NCI-H226 (cell line): Measurements from ENCODE around the gene SMIM38.
"Not testable (repeated sequence)": the region's sequence is repeated elsewhere in the genome, so short reads cannot be mapped to it uniquely, and the experiment has no call there.

ENCODE experiments used
- DNase-seq: peaks from one replicate; pipeline ENCODE4 v3.0.0-alpha.2; 2015

Gene SMIM38

DNA sequence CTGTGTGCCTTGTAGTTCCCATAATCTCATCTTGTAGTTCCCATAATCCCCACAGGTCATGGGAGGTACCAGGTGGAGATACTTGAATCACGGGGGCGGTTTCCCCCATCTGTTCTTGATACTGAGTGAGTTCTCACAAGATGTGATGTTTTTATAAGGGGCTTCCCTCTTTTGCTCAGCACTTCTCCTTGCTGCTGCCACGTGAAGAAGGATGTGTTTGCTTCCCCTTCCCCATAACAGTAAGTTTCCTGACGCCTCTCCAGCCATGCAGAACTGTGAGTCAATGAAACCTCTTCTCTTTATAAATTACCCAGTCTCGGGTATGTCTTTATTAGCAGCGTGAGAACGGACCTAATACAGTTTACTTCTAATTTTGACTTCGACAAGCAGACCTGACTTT, 14.0 kb upstream of the SMIM38 start:
- DNase-seq, result no peak

DNA sequence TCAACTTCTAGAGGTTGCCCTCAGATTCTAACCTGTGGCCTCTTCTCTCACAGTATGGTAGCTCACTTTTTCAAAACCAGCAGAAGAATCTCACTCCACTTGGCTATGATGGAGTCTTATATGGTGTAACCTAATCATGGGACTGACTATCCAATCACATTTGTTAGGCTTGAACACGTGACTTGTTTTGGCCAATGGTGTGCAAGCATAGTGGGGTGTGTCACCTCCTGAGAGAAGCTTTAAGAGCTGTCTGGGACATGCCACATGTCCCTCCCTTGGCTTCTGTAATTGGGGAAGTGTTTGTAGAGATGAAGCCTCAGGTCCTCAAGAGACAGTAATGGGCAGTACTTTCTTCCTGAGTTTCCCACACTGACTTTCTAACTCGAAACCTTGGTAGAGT, 12.8 kb upstream of the SMIM38 start:
- DNase-seq, result no peak

DNA sequence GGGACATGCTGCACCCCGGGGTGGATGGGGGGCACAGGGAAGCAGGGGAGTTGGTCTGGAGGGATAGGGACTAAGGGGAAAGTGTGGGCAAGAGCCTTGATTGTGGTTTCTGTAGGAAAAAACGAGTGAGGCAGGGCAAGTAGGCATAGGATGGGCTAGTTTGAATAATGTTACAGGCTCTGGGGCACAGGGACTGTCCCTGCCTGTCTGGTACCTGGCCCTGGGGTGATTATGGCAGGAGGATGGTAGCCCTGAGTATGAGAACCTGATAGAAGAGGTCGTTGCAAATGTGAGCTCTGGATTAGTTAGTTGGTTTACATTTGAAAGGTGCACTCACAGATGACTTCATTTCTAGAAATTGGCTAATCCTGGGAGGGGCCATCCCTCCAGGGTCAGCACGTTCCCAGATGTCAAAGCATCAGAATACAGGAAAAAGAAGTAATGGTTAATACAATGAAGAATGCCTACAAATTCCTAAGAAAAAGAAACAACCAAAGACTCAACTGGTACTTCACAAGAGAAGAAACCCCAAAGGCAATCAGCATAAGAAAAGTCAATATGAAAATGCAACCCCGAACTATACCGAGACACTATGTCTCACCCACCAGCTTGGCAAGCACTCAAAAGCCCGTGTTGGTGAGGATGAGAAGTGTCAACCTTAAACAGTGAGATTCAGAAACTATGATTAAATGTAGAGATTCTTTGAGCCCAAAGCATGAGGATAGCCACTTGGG, 11.3 kb upstream of the SMIM38 start:
- DNase-seq, result no peak

DNA sequence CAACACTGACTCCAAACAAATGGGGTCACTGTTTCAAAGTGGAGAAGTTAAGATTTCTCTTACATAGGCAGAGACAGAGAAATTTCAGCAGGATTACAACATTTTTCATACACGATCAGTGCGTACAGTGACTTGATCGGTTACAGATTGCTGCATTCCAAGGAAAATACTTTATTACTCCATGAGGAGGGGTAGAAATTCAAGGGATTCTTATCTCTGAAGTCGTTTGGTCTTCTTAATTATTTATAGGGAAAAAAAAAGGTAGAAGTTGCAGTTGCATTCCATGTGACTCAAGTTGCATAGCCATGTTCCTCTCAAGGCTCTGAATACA, 10.7 kb upstream of the SMIM38 start:
- no peak for DNase-seq

DNA sequence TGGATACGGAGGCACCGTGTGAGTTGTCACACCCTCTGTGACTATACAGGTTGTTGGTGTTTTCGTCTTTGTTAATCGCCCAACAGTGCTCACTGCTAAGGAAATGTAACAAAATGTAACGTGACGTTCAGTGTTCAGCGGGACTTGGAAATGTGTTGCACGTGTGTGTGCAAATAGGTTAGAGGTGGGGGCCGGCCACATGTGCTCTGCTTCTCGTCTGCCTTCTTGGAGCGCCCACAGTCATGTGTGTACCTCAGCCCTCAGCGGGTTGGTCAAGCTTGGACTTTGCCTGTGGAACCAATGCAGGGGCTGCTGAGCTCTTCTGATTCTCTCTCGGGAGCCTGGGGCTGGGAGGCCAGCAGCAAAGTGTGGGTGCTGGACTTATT, 7.4 kb upstream of the SMIM38 start:
- no peak for DNase-seq

DNA sequence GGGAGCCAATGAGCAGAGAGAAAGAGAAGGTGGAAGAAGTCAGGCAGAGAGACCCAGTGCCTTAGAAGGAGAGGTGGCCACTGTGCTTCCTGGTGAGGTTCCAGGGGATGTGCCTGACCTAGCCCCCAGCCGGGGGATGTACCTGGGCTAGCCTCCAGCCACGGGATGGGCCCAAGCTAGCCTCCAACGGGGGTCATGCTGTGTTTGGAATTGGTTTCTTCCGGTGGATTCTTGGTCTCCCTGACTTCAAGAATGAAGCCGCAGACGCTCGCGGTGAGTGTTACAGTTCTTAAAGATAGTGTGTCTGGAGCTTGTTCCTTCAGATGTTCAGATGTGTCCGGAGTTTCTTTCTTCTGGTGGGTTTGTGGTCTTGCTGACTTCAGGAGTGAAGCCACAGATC, 6.9 kb upstream of the SMIM38 start:
- DNase-seq, result no peak

DNA sequence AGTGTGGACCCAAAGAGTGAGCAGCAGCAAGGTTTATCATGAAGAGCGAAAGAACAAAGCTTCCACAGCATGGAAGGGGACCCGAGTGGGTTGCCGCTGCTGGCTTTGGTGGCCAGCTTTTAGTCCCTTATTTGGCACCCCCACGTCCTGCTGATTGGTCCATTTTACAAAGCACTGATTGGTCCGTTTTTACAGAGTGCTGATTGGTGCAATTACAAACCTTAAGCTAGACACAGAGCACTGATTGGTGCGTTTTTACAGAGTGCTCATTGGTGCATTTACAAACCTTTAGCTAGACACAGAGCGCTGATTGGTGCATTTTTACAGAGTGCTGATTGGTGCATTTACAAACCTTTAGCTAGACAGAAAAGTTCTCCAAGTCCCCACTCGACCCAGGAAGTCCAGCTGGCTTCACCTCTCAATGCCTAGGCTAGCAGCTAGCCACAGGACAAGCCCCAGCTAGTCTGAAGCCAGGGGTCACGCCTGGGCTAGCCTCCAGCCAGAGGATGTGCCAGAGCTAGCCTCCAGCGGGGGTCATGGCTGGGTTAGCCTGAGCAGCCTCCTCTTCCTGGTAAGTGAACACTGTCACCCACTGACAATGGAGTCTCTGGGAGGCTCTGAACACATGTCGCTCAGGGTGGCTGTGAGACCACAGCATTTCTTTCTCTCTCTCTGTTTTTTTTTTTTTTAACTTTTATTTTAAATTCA, 6.2 kb upstream of the SMIM38 start:
- not testable (repeated sequence) for DNase-seq

DNA sequence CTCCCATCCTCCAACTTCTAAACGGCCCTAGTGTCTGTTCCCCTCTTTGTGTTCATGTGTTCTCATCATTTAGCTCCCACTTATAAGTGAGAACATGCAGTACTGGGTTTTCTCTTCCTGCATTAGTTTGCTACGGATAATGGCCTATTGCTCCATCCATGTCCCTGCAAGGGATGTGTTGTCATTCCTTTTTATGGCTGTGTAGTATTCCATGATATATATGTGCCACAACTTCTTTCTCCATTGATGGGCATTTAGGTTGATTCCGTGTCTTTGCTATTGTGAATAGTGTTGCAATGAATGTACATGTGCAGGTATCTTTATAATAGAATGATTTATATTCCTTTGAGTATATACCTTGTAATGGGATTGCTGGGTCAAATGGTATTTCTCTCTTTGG, 5.6 kb upstream of the SMIM38 start:
- DNase-seq, result no peak

DNA sequence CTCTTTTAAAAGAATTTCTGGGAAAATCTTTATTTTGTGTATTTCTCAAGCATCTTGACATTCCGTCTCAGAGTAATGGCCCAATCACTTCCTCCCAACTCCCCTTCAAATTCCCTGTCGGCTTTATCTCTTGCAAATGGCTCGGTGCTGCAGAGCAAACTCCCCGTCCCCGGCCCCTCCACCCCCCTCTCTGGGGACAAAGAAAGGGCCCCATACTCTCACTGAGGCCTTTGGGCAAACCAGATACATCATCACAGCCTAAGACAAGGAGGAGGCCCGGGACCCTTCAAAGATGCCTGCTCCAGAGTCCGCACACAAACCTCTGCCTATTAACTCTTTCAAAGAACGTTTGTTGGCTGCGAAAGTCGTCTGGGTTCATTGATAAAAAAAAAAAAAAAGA, 3.9 kb upstream of the SMIM38 start:
- DNase-seq, result no peak

DNA sequence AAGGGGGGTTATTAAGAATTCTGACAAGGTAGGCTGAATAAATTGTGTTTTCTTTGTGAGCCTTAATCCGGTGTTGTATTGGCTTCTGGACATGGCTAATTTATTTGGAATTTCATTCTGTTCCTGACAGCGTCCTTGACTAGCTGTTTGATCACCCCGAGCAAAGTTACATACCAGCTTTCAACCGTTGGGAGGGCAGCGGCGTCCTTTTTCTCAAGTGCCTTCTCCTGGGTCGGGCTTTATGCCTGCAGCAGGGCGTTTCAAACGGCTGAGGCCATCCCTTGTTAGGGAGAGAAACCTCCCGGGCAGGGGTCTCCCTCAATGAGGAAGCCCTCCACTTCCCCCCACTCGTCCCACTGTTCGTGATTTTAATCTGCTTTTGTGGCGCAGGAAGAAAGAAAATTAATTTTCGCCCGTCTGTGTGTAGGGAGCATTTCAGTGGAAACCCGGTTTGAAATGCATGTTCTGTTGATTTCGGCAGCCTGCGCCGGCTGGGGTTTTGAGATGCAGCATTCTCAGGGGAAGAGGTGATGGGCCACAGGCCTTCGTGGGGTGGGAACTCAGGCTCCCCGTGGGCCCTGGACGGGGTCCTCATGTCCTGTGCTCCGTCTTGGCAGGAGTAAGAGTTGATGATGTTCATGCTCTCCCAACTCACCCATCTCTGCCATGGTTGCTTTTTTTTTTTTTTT, 2.9 kb upstream of the SMIM38 start:
- no peak for DNase-seq

DNA sequence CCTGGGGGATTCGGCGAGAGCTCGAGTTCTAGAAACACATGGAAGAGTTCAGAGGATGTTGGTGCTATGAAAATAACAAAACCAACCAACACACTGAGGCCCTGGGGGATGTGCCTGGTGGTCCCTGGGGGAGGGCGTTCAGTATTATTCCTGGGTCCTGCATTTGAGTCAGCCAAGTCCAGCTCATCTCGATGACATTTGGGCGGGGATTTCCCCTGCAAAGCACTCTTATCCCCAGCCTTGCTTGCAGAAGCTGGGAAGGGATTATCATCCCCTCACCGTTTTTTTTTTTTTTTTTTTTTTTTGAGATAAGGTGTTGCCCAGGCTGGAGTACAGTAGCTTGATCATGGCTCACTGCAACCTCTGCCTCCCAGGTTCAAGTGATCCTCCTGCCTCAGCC, 2.1 kb upstream of the SMIM38 start:
- DNase-seq, result peak; percentile 33

DNA sequence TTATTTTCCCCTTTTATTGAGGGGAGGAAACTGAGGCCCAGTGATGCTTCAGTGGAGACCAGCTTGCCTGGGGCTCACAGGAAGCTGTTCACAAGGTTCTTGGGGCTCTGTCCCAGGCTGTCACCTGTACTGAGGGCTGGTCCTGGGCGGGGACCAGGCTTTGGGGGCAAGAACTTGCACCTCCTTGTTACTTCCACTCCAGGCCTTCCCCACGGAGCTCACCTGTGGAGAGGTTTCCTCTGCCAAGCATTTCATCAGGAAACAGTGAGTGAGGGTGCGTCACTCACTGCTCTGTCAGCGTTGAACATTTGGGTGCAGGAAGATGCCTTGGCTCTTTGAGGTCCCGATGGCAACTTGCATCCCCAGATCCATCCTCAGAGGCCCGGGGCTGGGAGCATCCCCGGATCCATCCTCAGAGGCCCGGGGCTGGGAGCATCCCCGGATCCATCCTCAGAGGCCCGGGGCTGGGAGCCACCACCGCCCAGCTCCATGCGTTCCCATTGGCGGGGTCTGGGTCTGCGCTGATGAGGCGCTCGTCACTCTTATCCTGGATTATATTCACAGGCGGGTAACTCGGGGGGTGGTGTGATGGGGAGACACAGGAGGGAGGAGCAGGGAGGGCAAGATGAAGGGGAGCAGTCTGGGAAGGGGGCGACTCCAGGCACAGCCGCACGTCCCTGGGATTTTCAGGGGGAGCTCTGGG, 1.4 kb upstream of the SMIM38 start:
- no peak for DNase-seq

DNA sequence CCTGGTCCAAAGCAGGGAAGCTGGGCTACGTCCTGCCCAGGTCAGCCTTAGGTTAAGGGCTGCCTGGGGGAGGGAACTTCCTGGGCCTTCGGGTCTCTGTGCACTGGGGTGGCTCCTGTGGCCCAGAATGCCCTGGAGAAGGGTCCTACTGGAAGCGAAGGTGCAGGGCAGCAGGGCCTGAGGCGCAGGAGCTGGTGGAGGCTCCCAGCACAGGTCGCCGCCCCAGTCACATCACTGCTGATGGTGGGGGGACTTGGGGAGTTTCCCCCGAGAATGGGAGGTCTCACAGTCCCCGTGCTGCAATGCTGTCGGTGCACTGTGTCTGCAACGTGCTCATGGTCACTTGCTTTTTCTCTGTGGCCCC, 815 bp upstream of the SMIM38 start:
- no peak for DNase-seq

DNA sequence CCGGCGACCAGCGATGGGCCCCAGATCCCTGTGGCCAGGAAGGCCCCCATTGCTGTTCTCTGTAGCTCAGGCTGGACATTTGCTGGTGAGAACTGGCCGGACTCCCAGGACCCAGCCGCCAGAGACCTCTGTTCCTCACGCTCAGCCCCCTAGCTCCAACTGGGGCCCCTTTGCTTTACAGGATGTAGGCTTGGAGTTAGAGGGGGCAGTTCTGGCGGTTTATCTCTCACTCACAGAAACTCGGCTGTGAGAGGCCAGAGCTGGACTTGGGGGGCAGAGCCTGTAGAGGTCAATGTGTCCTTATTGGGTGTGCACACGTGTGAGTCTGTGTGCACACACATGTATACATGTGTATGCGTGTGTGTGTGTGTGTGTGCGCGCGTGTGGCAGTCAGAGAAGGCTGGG, 502 bp downstream of the SMIM38 start:
- DNase-seq, result no peak

DNA sequence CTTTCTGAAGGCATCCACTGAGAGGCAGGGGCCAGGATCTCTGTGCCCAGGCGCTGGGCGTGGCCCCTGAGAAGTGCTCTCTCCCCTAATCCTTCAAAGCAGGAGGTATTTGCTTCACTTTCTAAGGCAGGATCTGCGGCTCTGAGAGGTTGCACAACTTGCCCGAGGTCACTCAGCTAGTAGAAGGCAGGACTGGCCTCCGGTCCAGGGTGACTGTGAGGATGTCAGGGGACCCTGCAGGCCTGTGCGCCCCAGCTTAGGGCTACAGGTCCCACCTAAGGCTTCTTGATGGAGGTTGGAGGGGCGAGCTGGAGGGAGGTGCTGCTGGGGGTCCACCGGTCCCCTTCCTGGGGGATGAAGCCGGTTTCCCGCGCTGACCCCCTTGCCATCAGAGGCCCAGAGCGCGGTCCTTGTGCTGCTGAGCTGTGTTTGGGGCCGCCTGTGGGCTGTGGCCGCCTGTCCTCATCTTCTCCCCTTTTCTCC, 979 bp downstream of the SMIM38 start:
- DNase-seq, result no peak

DNA sequence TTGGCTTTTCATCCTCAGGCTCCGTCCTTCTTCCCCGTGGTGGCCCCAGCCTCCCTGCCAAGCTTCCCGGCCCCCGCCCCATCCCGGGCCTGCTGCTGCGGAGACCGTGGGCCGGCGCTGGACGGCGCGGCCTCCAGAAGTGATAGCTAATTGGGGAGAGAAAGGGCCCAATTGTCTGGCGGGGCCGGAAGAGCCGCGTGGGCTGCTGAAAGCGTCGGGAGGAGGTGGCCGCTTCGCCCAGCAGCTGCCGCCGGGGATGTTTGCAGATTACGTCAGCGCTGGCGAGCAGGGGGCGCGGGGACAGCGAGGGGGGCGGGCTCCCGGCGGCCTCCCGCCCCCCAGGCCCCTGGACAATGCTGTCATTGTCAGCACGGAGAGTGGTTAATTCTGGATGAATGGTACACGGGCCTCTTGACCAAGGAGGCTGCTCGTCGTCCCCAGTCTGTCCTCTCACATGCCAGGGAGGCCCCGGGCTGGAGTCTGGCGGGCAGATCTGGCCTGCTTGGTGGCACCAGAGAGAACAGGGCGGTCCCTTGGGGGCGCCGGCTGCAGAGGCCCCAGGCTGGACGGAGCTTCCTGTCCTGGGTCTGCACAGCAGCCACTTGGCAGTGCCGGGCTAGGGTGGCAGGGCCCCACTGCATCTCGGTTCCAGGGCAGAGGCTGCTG, 1.6 kb downstream of the SMIM38 start:
- no peak for DNase-seq

DNA sequence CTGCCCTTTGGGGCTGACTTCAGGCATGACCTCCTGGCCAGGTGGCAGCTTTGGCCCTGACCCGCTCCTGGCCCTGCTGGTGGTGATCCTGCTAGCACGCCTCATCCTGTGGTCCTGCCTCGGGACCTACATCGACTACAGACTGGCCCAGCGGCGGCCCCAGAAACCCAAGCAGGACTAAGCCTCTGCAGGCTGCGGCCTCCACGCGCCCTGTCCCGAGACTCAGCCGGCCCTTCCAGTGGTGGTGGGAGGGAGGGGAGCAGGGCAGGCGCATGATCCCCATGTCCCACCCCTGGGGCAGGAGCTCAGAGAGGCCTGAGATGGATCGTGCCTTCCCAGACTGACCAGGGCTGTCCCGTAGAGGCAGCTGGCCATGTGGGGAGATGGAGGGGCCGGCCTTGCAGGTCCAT, 2.1 kb downstream of the SMIM38 start:
- no peak for DNase-seq

DNA sequence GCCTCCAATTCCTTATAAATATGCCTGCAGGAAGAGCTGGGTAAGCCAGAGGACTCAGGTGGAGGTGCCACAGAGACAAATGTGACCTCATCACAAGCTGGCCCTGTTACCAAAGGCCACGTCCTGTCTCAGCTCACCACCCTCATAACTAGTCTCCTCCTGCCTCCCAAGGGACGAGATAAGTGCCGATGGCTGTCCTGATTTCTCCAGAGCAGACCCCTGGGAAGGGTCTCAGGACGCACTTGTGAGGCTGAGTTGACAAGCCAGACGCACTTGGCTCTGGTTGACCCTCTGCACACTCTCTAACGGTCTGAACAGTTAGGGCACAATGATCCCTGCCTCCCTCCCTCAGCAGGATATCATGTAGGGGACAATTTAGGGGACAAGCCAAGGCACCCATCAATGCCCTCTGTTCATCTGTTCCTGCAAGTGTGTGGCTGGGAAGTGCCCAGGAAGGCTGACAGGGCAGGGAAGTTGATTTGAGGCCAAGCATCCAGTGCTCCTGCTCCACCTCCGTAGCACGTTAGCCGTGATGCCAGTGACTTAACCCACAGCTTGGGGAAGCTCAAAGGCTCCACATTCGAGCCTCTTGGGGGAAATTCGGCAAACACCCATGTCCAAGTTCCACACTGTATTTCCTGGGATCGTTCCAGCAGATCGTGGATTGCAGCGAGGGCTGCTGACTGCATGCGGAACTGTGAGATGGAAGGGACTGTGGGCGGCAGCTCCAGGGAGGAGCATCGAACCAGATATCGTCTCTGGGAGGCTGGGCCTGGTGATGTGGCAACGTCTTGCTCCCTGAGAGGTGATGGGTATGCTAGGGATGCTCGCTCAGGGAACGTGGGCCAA, 2.8 kb downstream of the SMIM38 start:
- no peak for DNase-seq

DNA sequence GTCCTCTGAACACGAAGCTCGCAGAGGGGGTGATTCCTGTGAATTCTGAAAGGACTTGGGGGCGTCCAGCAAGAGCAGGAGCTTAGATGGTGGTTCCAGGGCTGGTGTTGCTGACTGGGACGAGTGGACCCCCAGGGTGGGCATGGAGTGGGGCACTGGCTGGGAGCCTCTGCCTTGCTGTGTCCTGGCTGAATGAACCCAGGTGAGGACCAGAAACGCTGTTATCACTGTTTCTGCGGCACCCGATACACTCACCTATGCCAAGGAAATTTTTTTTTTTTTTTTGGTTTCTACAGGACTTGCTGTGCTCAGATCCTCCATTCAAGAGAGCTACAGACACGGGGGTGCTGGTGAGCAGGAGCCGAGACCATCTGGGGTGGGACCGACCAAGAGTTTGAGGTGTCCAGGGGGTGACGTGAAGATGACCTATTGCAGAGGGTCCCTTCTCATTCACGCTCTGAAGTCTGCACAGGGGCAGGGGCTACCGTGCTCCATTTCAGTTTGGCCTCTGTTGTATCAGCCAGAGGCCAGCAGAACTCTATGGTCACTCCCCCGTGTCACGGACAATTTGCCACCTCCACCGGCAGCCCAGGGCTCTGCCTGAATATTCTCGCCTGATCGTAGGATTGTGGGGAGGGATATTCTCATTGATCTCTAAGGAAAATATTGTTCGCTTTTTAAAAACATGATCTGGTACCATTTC, 3.6 kb downstream of the SMIM38 start:
- DNase-seq, result no peak

DNA sequence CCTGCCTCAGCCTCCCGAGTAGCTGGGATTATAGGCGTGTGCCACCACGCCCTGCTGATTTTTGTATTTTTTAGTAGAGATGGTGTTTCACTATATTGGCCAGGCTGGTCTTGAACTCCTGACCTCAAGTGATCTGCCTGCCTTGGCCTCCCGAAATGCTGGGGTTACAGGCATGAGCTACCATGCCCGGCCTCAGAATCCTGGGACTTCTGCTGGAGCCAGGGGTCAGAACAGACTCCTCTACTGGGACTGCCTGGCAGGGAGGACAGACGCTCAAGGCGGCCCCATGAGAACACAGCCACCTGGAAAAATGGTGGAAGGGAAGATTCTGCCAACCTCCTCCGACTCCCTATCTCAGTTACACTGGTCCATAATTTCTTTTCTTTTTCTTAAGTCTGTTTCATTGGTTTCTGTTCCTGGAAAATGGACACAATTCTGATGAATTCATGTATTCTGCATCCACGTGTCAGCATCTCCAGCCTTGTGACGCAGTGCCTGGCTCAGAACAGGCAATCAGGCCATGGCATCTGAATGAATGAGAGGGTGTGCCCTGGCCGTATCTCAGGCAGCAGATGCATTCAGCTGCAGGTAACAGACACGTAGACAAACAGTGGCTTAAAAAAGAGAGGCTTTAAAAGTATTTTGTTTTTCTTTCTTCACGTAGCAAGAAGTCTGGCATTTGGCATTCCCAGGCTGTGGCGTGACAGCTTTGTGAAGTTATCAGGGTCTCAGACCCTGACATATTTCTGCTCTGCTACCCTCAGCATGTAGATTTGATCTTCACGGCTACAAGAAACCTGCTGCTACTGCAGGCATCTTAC, 4.8 kb downstream of the SMIM38 start:
- no peak for DNase-seq

DNA sequence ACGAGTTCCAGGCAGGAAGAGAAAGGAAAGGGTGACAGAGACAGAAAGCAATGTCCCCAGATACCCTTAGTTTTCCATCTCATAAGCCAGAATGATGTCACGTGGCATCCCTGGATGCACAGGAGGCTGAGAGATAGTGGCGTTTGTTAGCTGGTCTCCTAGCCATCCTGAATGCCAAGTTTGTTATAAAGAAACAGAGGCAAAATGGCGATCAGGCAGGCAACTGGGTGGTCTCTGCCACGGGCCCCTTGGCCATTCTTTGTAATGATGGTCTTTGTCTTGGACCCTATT, 5.3 kb downstream of the SMIM38 start:
- no peak for DNase-seq
